LNCaP clone FGC (cell line): ENCODE results near the gene SECTM1.

ENCODE experiments used
- DNase-seq: peaks from one replicate; pipeline ENCODE4 v3.0.0-alpha.2; 2011; ENCODE audit warnings: low read depth
- H3K4me3 ChIP-seq: 2 replicates; pipeline ENCODE4 v1.5.1; 2011; ENCODE audit warnings: mild to moderate bottlenecking, low read depth, low read length, control low read depth
- TF ChIP-seq, protein P1 (sequence below): IDR thresholded peaks from 2 replicates; pipeline ENCODE4 v1.5.1; 2012; ENCODE audit warnings: mild to moderate bottlenecking; ENCODE audit not compliant: control insufficient read depth, insufficient read depth; ENCODE audit errors: extremely low read depth

The SECTM1 gene

DNA sequence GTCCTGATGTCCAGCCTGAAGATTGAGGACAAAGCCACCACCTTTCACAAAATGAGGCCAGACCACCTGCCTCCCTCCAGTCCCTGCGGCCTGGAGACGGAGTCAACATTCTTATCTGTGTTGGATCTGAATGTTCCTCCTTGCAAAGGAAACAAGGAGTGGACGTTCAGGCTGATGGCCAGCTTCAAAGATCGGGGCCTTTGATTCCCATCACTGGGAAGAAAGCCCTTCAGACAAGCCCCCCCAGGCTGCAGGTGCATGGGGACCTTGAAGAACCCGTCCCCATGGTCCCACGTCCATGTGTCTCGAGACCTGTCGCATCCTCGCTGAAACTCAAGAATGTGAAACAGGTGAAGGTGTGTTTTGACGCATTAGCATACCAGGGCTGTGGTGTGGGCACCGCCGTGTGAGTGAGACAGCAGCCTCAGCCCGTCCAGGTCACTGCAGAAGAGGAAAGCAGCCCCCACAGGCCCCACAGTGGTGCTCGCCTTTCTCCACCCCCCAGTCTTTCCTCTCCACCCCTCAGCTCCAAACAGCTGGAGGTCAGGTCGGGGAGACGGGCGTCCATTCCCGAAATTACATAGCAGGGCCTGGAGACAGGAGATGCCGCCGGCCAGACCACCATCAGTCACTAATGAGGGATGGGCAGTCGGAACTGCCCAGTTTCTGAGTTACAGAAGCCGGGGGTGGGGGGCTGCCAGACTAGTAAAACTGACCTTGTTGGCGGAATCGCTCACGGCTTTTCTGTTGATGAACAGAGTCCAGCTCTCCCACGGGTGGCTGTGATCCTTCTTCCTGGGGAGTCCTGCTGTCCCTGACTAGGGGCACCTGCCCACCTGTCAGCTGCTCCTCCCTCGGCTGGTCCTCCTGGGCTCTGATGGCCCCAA, 59.2 kb downstream of the SECTM1 start:
- TF ChIP-seq, protein P1, sequence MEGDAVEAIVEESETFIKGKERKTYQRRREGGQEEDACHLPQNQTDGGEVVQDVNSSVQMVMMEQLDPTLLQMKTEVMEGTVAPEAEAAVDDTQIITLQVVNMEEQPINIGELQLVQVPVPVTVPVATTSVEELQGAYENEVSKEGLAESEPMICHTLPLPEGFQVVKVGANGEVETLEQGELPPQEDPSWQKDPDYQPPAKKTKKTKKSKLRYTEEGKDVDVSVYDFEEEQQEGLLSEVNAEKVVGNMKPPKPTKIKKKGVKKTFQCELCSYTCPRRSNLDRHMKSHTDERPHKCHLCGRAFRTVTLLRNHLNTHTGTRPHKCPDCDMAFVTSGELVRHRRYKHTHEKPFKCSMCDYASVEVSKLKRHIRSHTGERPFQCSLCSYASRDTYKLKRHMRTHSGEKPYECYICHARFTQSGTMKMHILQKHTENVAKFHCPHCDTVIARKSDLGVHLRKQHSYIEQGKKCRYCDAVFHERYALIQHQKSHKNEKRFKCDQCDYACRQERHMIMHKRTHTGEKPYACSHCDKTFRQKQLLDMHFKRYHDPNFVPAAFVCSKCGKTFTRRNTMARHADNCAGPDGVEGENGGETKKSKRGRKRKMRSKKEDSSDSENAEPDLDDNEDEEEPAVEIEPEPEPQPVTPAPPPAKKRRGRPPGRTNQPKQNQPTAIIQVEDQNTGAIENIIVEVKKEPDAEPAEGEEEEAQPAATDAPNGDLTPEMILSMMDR: no peak
- peak overlapping the region; percentile 64 for H3K4me3 ChIP-seq
- no peak for DNase-seq

DNA sequence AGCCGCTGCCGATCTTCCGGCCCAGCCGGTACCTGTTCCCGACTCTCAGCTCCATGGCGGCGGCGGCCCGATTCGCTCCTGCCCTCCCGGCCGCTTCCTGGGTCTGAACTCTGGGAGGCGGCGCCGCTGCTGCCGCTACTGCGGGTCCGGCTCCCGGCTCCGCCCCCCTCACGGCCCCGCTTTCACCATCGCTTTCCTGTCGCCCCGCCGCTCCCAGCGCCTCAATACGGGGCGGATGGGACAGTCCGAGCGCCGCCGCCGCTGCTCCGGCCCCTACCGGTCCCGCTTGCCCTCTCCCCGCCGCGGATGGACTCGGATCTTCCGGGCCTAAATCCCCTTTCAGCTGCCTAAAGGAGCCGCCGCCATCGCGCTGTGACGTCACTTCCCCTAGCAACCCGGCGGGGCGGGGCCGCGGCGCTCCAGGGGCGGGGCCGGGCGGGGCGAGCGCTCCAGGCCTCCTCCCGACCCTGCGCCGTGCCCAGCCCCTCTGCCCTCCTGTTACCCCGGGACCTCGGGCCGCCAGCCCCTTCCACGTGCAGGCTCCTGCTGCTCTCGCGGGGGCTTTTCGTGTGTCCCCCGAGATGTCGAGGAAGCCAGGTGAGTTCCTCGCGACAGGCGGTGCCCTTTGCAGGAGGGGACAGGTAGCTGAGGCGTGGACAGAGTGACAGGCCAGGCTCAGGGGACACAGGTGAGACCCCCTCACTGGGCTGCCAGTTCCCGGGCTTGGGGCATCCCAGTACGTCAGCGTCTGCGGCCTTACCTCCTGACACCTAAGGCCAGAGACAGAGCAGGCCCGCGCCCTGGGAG, 60.0 kb downstream of the SECTM1 start, which contains the start of gene CSNK1D:
Gene CSNK1D (minus strand): TSS at position 374 of the 807 bp plus-strand sequence. CDS start 319 bp downstream, at position 55.
- DNase-seq: no peak
- TF ChIP-seq, protein P1: no peak
- peak within 1 kb of the TSS; percentile 64 for H3K4me3 ChIP-seq

DNA sequence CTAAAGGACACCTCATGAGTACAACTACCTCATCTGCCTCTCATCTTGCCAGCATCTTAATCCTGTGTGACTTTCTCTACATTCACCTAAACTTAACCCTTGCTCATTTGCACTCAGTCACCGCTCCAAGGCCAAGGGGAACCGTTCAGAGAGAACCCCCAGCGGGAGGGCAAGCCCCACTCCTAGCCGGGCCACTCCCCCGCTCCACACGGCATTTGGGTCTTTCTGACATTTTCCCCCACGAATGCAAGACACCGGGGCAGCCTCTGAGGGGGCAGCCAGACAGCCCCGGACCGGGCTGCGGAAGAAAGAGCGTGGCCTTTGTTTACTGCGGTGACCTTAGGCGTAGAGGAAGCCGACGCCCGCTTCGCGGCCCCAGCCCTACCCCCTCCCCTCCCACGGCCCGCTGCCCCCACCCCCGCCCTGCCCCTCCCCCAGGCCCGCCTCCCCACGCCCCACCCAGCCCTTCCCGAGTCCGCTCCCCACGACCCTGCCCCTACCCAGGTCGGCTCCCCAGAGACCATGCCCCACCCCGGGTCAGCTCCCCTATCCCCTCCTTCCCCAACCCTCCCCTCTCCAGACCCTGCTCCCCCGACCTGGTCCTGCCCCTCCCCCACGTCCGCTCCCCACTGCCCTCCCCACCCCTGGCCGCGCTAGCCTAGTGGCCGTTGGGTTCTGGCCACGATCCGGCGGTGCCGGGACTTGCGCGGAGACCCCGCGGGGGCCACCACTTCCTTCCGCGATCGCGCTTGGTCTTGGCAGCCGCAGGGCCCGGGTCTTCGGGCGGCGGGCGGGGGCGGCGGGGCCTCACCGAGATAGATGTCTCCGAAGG, 60.9 kb downstream of the SECTM1 start:
- DNase-seq: no peak
- peak overlapping the region; percentile 64 for H3K4me3 ChIP-seq
- TF ChIP-seq, protein P1: no peak

DNA sequence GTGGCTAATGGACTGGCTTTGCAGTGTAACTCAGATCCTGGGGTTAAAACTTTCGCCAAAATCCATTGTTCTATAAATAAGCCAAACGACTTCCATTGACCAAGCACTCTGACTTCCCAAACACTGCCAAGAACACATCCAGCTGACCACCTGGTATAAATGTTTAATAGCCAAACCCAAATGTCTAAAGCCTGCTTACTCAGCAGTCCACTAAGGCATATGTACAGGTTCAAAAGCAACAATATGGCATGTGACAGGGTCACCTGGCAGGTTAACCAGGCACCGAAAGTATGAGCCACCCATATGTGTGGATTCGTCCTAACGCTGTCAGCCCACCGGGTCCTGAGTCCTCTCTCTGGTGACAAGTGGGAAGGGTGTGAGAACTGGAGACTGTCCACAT, 62.2 kb downstream of the SECTM1 start:
- TF ChIP-seq, protein P1: no peak
- peak overlapping the region; percentile 64; the same call in 1 of the 2 replicates for H3K4me3 ChIP-seq
- DNase-seq: no peak
